ENCODE results near the gene CYP2E1.
"Not testable (repeated sequence)": the region's sequence is repeated elsewhere in the genome, so short reads cannot be mapped to it uniquely, and the experiment has no call there.

Gene CYP2E1

GRCh38 chr10:133526957-133527588 lies at the start of gene CYP2E1:
Gene CYP2E1, plus strand, starts transcription at chr10:133527363. Its CDS starts 33 bp downstream, at chr10:133527396.
- no peak for DNase-seq

GRCh38 chr10:133481086-133481643 lies 46.0 kb upstream of the CYP2E1 start:
- DNase-seq = no peak

- DNase-seq = no peak
Observed at GRCh38 chr10:133481657-133482056, 45.5 kb upstream of the CYP2E1 start.

GRCh38 chr10:133484818-133485217 lies 42.3 kb upstream of the CYP2E1 start:
- no peak for DNase-seq

GRCh38 chr10:133487085-133487484 lies 40.1 kb upstream of the CYP2E1 start:
- DNase-seq = no peak

- no peak for DNase-seq
Observed at GRCh38 chr10:133488354-133488753, 38.8 kb upstream of the CYP2E1 start.

- DNase-seq = no peak
Observed at GRCh38 chr10:133489816-133490588, 37.2 kb upstream of the CYP2E1 start.

- DNase-seq = not testable (repeated sequence)
Observed at GRCh38 chr10:133493562-133493961, 33.6 kb upstream of the CYP2E1 start.

- DNase-seq = not testable (repeated sequence)
Observed at GRCh38 chr10:133497363-133497762, 29.8 kb upstream of the CYP2E1 start.

- not testable (repeated sequence) for DNase-seq
Observed at GRCh38 chr10:133499176-133499575, 28.0 kb upstream of the CYP2E1 start.

GRCh38 chr10:133500897-133501296 lies 26.3 kb upstream of the CYP2E1 start:
- DNase-seq = not testable (repeated sequence)

- no peak for DNase-seq
Observed at GRCh38 chr10:133509700-133510099, 17.5 kb upstream of the CYP2E1 start.

- DNase-seq = no peak
Observed at GRCh38 chr10:133511408-133511807, 15.8 kb upstream of the CYP2E1 start.

- no peak for DNase-seq
Observed at GRCh38 chr10:133511907-133512528, 15.1 kb upstream of the CYP2E1 start.

GRCh38 chr10:133515471-133515870 lies 11.7 kb upstream of the CYP2E1 start:
- no peak for DNase-seq

- no peak for DNase-seq
Observed at GRCh38 chr10:133516057-133516456, 11.1 kb upstream of the CYP2E1 start.

- not testable (repeated sequence) for DNase-seq
Observed at GRCh38 chr10:133518517-133518916, 8.6 kb upstream of the CYP2E1 start.

- no peak for DNase-seq
Observed at GRCh38 chr10:133520193-133520738, 6.9 kb upstream of the CYP2E1 start.

GRCh38 chr10:133523631-133524203 lies 3.4 kb upstream of the CYP2E1 start:
- DNase-seq = no peak

GRCh38 chr10:133525444-133525843 lies 1.7 kb upstream of the CYP2E1 start:
- DNase-seq = no peak

GRCh38 chr10:133527771-133528271 lies 658 bp downstream of the CYP2E1 start:
- no peak for DNase-seq

- no peak for DNase-seq
Observed at GRCh38 chr10:133528296-133528844, 1.2 kb downstream of the CYP2E1 start.
